Measurements from ENCODE around the gene LHFPL6.

Gene LHFPL6

DNA sequence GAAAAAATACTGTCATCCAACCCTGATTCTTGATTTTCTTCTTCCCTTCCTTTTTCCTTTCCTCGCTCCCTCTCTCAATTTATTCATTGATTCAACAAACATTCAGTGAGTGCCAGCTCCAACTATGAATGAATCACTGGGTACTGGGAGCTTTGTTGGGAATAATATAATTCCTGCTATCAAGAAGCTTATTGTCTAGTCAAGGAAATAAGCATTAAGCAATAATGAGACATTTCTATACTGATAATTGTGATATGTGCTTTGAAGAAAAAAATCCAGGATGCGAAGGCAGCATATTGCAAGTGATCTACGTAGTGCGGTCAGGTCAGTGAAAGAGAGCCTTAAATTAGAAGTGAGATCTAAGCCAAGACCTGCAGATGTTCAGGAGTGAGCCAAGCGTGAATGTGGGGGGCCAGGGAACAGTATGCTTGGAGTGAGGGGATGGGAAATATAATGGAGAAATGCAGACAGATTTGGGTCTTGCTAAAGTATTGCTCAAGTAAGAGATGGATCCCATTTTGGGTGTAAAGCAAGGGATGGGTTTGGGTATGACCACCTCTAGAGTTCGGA, 253.5 kb downstream of the LHFPL6 start:
- H3K9me3 ChIP-seq (replicated peaks; ENCODE audit: insufficient read depth, low read length) = no peaks in the 10 kb centered on the region
- no peaks in the 10 kb centered on the region for H3K36me3 ChIP-seq (replicated peaks; ENCODE audit: insufficient read depth, low read length)
- H3K9ac ChIP-seq (ENCODE audit: low read length) = no peak overlapping the region
- no peaks in the 10 kb centered on the region for H3K79me2 ChIP-seq (ENCODE audit: low read length)
- no peaks in the 10 kb centered on the region for H4K20me1 ChIP-seq (ENCODE audit: insufficient read depth, low read length)
- no peaks in the 10 kb centered on the region for H3K27me3 ChIP-seq (replicated peaks; ENCODE audit: insufficient read depth, low read length)
- no peaks in the 10 kb centered on the region for H3K9me2 ChIP-seq (replicated peaks; ENCODE audit: insufficient read depth, low read length)
- no peaks in the 10 kb centered on the region for H3K4me1 ChIP-seq (ENCODE audit: low read length)
- no peak overlapping the region for H2AFZ ChIP-seq (ENCODE audit: low read length)
- H3K4me2 ChIP-seq (ENCODE audit: low read depth, low read length) = no peak overlapping the region
- H3K4me3 ChIP-seq (ENCODE audit: low read length) = no peak overlapping the region
- TF ChIP-seq CTCF (IDR thresholded peaks at IDR 0.05; ENCODE audit: low read length) (no peak), EZH2 (optimal IDR thresholded peaks at IDR 0.05; ENCODE audit: low read depth, low read length) (no peak), EZH2phosphoT487 (IDR thresholded peaks at IDR 0.05; ENCODE audit: low read length) (no peak)
- no peaks in the 10 kb centered on the region for H3F3A ChIP-seq (ENCODE audit: insufficient read depth, low read length)
- no peak for DNase-seq
- H3K27ac ChIP-seq (ENCODE audit: low read length) = no peak overlapping the region

DNA sequence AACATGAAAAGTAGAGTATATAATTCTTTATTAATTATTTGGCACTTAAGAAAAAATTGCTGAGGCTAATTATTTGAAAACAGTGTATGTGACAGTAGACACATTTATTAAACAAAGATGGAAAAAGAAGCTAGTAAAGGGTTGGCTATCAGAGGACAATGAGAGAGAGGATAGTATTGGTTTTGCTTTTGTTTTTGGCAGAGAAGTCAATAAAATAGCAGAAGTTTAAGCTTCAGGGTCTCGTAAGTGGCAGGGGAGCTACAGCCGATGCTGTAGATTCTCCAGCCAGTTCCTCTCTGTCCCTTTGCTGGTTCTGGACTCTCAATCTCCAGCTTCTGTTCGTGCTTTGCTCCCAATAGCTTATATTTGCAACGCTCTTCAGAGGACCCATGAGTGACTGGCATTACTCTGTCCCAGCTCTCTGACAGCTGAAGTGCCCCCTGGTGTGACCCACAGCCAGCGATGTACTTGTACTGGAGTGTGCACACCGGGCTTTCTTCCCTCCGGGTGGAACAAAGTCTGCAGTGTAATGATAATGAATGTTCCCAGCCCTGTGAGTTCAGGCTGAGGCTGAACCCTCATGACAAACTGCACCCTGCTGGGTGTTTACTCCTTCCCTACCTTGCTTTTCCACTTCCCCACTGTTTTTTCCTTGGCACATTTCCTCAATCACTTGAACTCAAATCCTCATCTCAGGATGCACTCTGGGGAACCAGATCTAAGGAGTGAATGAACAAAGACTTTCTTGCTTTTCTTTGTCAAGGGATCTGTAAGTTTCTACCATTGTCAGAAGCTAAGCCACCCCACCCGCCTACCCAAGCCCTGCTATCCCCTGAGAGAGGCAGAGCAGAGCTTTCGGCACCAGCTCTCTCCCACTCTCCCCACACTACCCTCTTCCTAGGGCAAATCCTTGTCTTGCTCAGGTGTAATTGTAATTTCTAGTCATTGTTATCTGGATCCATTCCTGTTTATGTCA, 254.8 kb downstream of the LHFPL6 start:
- Histone ChIP-seq H3K36me3 (replicated peaks; ENCODE audit: insufficient read depth, low read length) (no peaks in the 10 kb centered on the region), H3K9ac (ENCODE audit: low read length) (no peak overlapping the region), H3K4me1 (ENCODE audit: low read length) (no peaks in the 10 kb centered on the region), H3K9me2 (replicated peaks; ENCODE audit: insufficient read depth, low read length) (no peaks in the 10 kb centered on the region), H3K4me2 (ENCODE audit: low read depth, low read length) (no peak overlapping the region), H3F3A (ENCODE audit: insufficient read depth, low read length) (no peaks in the 10 kb centered on the region), H4K20me1 (ENCODE audit: insufficient read depth, low read length) (no peaks in the 10 kb centered on the region), H2AFZ (ENCODE audit: low read length) (no peak overlapping the region), H3K27ac (ENCODE audit: low read length) (no peak overlapping the region), H3K9me3 (replicated peaks; ENCODE audit: insufficient read depth, low read length) (no peaks in the 10 kb centered on the region), H3K4me3 (ENCODE audit: low read length) (no peak overlapping the region), H3K79me2 (ENCODE audit: low read length) (no peaks in the 10 kb centered on the region), H3K27me3 (replicated peaks; ENCODE audit: insufficient read depth, low read length) (no peaks in the 10 kb centered on the region)
- no peak for DNase-seq
- TF ChIP-seq CTCF (IDR thresholded peaks at IDR 0.05; ENCODE audit: low read length) (no peak), EZH2 (optimal IDR thresholded peaks at IDR 0.05; ENCODE audit: low read depth, low read length) (no peak), EZH2phosphoT487 (IDR thresholded peaks at IDR 0.05; ENCODE audit: low read length) (no peak)

GRCh38 chr13:39345982-39346381, 257.0 kb downstream of the LHFPL6 start:
- H3K4me2 ChIP-seq (ENCODE audit: low read depth, low read length) = no peak overlapping the region

More at GRCh38 chr13:39345982-39346381, 257.0 kb downstream of the LHFPL6 start:
- no peak overlapping the region for H3K27ac ChIP-seq (ENCODE audit: low read length)
- H3K36me3 ChIP-seq (replicated peaks; ENCODE audit: insufficient read depth, low read length) = no peaks in the 10 kb centered on the region
- H3K27me3 ChIP-seq (replicated peaks; ENCODE audit: insufficient read depth, low read length) = no peaks in the 10 kb centered on the region
- H2AFZ ChIP-seq (ENCODE audit: low read length) = no peak overlapping the region
- no peaks in the 10 kb centered on the region for H3F3A ChIP-seq (ENCODE audit: insufficient read depth, low read length)
- no peaks in the 10 kb centered on the region for H4K20me1 ChIP-seq (ENCODE audit: insufficient read depth, low read length)
- H3K9ac ChIP-seq (ENCODE audit: low read length) = no peak overlapping the region
- TF ChIP-seq EZH2 (optimal IDR thresholded peaks at IDR 0.05; ENCODE audit: low read depth, low read length) = no peak
- no peak for TF ChIP-seq EZH2phosphoT487 (IDR thresholded peaks at IDR 0.05; ENCODE audit: low read length)
- no peak for TF ChIP-seq CTCF (IDR thresholded peaks at IDR 0.05; ENCODE audit: low read length)
- no peaks in the 10 kb centered on the region for H3K4me1 ChIP-seq (ENCODE audit: low read length)
- DNase-seq = no peak
- no peaks in the 10 kb centered on the region for H3K9me2 ChIP-seq (replicated peaks; ENCODE audit: insufficient read depth, low read length)
- H3K79me2 ChIP-seq (ENCODE audit: low read length) = no peaks in the 10 kb centered on the region
- no peak overlapping the region for H3K4me3 ChIP-seq (ENCODE audit: low read length)
- H3K9me3 ChIP-seq (replicated peaks; ENCODE audit: insufficient read depth, low read length) = no peaks in the 10 kb centered on the region

All from MM.1S (cell line).